ENCODE results near the gene TSPAN7. TPM values are rescaled to one million over a fixed set of nuclear protein-coding genes. Genes with fewer than 3 reads are reported as not detected.

The TSPAN7 gene
- total and polyA plus RNA-seq, 2 of the 4 experiments (the other 2 are of a cell fraction): not detected

DNA sequence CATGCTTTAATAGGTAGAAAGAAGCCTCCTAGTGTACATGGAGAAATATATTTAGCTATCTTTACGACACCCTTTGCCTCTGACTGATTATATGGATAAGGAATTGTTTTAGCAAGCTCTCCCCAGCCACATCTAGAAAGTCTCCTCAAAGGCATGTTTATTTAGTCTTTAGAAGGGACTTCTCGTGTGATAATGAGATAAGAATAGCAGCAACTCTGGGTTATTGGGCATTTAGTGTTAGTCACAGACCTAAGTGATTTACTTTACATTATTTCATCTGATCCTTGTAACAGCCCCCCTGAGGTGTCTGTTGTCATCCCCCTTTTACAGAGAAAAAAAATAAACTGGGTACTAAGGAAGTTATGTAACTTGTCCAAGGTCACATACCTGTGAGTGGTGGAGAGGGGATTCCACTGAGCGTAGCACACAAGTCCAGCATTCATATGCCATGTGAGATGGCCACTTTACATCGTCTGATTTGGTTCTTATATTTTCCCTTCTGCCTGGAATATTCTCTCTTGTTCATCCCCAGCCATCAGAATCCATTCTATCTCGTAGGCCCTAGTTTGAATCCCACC lies 77.7 kb downstream of the TSPAN7 start:
- H3K4me1 ChIP-seq (ENCODE audit: control insufficient read depth, insufficient read depth, low read length): no peaks in the 10 kb centered on the region
- intact Hi-C loops (cut with micrococcal nuclease) (no loop called here), dilution Hi-C loops (cut with HindIII; ENCODE audit: low sequenced_read_pairs, unreplicated experiment) (no loop called here), in situ Hi-C loops (cut with MboI; ENCODE audit: low sequenced_read_pairs) (no loop called here)
- ATAC-seq (ENCODE audit: low read depth): no peak
- H3K14ac ChIP-seq (replicated peaks; ENCODE audit: low read depth, low read length): no peak overlapping the region
- no peak overlapping the region for H2BK120ac ChIP-seq (ENCODE audit: low read depth, low read length)
- no peak overlapping the region for H3K4me2 ChIP-seq (ENCODE audit: low read depth, low read length)
- H4K20me1 ChIP-seq (ENCODE audit: insufficient read depth, low read length): no peaks in the 10 kb centered on the region
- no peak overlapping the region for H3K18ac ChIP-seq (ENCODE audit: low read depth, low read length)
- DNase-seq: no peak
- H2BK20ac ChIP-seq (ENCODE audit: low read depth, low read length): no peak overlapping the region
- no peaks in the 10 kb centered on the region for H3K9me1 ChIP-seq (ENCODE audit: insufficient read depth, low read length)
- no peaks in the 10 kb centered on the region for H3K9me3 ChIP-seq (ENCODE audit: control insufficient read depth, insufficient read depth, low read length)
- no CpG with 5 or more reads among the region's 5 CpGs for WGBS, 2 experiments (ENCODE audit: extremely low coverage in 2 of 2, insufficient read length in 1 of 2)
- H3K4ac ChIP-seq (ENCODE audit: low read depth, low read length): no peak overlapping the region
- CTCF ChIA-PET: no interaction called here
- H3K36me3 ChIP-seq (ENCODE audit: control insufficient read depth, insufficient read depth, low read length): no peaks in the 10 kb centered on the region
- H2AFZ ChIP-seq (replicated peaks; ENCODE audit: low read length, poor library complexity): no peak overlapping the region
- H3K4me3 ChIP-seq (ENCODE audit: insufficient read depth, low read depth, low read length): no peak overlapping the region
- no peak overlapping the region for H2AK9ac ChIP-seq (replicated peaks; ENCODE audit: low read depth, low read length, poor library complexity)
- no peaks in the 10 kb centered on the region for H3K79me1 ChIP-seq (ENCODE audit: low read depth in 1 of 2, low read length in 2 of 2)
- no peak overlapping the region for H3K23ac ChIP-seq (ENCODE audit: low read depth, low read length)
- no peak overlapping the region for H3K56ac ChIP-seq (ENCODE audit: extremely low read depth, insufficient read depth, low read length)
- H3K9ac ChIP-seq (ENCODE audit: low read depth, low read length): no peak overlapping the region
- BruUV-seq (replicated peaks): no TSS peak
- no peak for TF ChIP-seq MAFK (IDR thresholded peaks at IDR 0.05; ENCODE audit: low read depth, low read length)
- TF ChIP-seq, protein P1, sequence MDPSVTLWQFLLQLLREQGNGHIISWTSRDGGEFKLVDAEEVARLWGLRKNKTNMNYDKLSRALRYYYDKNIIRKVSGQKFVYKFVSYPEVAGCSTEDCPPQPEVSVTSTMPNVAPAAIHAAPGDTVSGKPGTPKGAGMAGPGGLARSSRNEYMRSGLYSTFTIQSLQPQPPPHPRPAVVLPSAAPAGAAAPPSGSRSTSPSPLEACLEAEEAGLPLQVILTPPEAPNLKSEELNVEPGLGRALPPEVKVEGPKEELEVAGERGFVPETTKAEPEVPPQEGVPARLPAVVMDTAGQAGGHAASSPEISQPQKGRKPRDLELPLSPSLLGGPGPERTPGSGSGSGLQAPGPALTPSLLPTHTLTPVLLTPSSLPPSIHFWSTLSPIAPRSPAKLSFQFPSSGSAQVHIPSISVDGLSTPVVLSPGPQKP (IDR thresholded peaks at IDR 0.05; ENCODE audit: borderline replicate concordance, low read depth, low read length): no peak
- no peak for TF ChIP-seq SMC3 (IDR thresholded peaks at IDR 0.05; ENCODE audit: low read depth, low read length)
- TF ChIP-seq POLR2A (IDR thresholded peaks at IDR 0.05; ENCODE audit: low read depth, low read length): no peak
- TF ChIP-seq MAZ (IDR thresholded peaks at IDR 0.05; ENCODE audit: borderline replicate concordance, low read depth, low read length): no peak
- no peak for TF ChIP-seq NFE2L2 (IDR thresholded peaks at IDR 0.05; ENCODE audit: low read depth, low read length)
- TF ChIP-seq, protein P2, sequence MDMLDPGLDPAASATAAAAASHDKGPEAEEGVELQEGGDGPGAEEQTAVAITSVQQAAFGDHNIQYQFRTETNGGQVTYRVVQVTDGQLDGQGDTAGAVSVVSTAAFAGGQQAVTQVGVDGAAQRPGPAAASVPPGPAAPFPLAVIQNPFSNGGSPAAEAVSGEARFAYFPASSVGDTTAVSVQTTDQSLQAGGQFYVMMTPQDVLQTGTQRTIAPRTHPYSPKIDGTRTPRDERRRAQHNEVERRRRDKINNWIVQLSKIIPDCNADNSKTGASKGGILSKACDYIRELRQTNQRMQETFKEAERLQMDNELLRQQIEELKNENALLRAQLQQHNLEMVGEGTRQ (IDR thresholded peaks at IDR 0.05; ENCODE audit: low read depth, low read length): no peak
- no peak for TF ChIP-seq RCOR1 (IDR thresholded peaks at IDR 0.05; ENCODE audit: insufficient replicate concordance, low read length)
- no peak for TF ChIP-seq BHLHE40 (IDR thresholded peaks at IDR 0.05; ENCODE audit: low read depth, low read length)
- TF ChIP-seq, protein P3, sequence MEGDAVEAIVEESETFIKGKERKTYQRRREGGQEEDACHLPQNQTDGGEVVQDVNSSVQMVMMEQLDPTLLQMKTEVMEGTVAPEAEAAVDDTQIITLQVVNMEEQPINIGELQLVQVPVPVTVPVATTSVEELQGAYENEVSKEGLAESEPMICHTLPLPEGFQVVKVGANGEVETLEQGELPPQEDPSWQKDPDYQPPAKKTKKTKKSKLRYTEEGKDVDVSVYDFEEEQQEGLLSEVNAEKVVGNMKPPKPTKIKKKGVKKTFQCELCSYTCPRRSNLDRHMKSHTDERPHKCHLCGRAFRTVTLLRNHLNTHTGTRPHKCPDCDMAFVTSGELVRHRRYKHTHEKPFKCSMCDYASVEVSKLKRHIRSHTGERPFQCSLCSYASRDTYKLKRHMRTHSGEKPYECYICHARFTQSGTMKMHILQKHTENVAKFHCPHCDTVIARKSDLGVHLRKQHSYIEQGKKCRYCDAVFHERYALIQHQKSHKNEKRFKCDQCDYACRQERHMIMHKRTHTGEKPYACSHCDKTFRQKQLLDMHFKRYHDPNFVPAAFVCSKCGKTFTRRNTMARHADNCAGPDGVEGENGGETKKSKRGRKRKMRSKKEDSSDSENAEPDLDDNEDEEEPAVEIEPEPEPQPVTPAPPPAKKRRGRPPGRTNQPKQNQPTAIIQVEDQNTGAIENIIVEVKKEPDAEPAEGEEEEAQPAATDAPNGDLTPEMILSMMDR (conservative IDR thresholded peaks at IDR 0.05; ENCODE audit: low read depth, low read length): no peak
- TF ChIP-seq CEBPB (IDR thresholded peaks at IDR 0.05; ENCODE audit: low read depth, low read length): no peak
- TF ChIP-seq MXI1 (IDR thresholded peaks at IDR 0.05; ENCODE audit: borderline replicate concordance, low read depth, low read length): no peak
- TF ChIP-seq RAD21 (IDR thresholded peaks at IDR 0.05; ENCODE audit: low read length): no peak
- TF ChIP-seq CHD1 (IDR thresholded peaks at IDR 0.05; ENCODE audit: low read depth, low read length): no peak
- TF ChIP-seq RFX5 (IDR thresholded peaks at IDR 0.05; ENCODE audit: low read depth, low read length): no peak
- TF ChIP-seq FOS (IDR thresholded peaks at IDR 0.05; ENCODE audit: low read depth, low read length): no peak
- H3K27ac ChIP-seq (ENCODE audit: insufficient read depth, low read length): no peak overlapping the region
- H4K91ac ChIP-seq (ENCODE audit: insufficient read depth, low read depth, low read length): no peak overlapping the region
- no peak overlapping the region for H4K8ac ChIP-seq (ENCODE audit: low read depth in 2 of 2, low read length in 2 of 2)
- peaks cover 9% of the 10 kb centered on the region for H3K27me3 ChIP-seq (ENCODE audit: control insufficient read depth, insufficient read depth, low read length)
- H2AK5ac ChIP-seq (ENCODE audit: low read depth, low read length): no peak overlapping the region
- no peak overlapping the region for H2BK5ac ChIP-seq (ENCODE audit: low read depth, low read length, poor library complexity, severe bottlenecking)
- no peak overlapping the region for H4K5ac ChIP-seq (ENCODE audit: low read depth, low read length)
- no peak overlapping the region for H2BK15ac ChIP-seq (ENCODE audit: low read depth, low read length)
- POLR2A ChIA-PET (ENCODE audit: unreplicated experiment): no interaction called here

All from IMR-90 (cell line).